Stimulated activated CD4-positive, alpha-beta T cell treated with anti-CD3 and anti-CD28 coated beads, Interleukin-2, amount 100 ng/mL, for 48 hours (primary cell): ENCODE data around the gene TRIM17.

Experiments
- DNase-seq, 2 donors: peaks; one replicate each; pipeline ENCODE4 v3.0.0-alpha.2; 2020

TRIM17 gene

DNA sequence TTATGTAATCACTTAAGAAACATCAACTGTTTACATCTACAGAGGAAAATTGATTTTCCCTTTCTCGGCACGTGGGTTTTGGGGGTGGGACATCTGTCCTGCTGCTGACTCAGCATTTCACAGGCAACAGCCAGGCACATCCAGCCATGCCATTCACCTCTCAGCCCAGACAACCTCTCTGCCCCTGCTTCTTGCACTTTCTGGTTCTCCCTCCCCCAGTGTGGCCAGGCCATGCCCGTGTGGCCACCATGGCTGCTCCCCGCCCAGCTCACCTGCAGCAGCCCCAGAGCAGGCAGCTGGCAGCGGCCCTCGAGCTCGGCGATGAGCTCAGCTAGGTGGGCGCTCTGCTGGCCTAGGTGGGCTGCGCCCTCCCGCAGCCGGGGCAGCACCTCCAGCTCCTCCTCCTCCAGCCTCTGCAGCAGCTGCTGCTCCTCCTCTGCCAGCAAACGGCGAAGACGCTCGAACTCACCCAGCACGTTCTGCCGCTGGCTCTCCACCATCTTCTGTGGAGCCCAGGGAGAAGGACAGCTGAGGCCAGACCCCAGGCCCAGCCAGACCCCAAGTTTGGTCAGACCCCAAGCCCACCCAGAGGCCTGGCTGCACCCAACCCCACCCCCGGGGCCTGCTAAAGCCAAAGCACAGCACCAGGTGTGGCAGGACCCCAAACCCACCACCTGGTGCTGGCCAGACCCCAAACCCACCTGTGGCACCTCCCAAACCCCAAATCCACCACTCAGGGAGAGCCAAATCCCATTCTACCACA, 15.8 kb downstream of the TRIM17 start:
- no peak for DNase-seq

DNA sequence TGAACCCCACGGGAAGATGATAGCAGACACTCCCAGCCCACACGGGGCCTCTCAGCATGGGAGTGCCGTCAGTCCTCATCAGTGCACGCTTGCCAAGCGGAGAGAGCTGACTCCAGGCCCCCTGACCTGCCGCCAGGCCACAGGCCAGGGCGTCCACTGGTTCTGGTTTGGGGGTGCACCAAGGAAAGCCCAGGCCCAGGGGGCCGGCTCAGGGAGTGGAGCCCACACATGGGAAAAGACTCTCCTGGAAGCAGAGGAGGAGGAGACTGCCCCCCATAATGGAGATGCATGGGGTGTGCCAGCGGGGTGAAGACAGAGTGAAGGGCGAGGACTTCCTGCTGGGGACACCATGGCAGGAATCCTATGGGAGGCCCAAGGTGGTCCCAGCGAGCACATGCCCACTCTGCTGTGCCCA, 16.4 kb downstream of the TRIM17 start:
- DNase-seq = no peak

DNA sequence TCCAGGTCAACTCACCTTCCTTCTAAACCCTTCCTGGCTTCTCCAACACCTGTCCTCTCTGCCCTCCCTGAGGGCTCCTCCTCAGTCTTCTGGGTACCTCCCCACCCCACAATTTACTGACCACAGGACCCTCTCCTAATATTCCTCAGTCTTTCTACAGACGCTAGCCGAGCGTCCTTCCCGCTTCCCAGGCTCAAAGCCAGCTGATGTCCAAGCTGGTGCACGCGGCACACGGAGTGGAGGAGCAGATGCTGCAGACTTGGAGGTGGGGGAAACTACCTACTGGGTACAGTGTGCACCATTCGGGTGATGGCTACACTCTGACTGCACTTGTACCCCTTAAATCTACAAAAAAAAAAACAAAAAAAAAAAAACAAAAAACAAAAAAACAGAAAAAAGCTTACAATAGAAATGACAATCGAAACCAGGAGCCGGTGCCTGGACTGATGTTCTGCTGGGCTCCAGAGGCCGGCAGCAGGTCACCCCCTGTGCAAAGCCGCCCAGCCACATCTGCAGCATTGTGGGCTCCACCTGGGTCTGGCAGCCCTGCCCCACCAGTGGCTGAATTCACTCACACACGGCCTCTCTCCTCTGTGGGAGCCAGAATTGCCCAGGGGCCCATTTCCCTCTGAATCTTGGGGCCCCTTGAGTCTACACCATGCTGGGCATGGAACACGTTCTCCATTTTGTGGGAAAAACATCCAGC, 17.0 kb downstream of the TRIM17 start:
- no peak for DNase-seq

DNA sequence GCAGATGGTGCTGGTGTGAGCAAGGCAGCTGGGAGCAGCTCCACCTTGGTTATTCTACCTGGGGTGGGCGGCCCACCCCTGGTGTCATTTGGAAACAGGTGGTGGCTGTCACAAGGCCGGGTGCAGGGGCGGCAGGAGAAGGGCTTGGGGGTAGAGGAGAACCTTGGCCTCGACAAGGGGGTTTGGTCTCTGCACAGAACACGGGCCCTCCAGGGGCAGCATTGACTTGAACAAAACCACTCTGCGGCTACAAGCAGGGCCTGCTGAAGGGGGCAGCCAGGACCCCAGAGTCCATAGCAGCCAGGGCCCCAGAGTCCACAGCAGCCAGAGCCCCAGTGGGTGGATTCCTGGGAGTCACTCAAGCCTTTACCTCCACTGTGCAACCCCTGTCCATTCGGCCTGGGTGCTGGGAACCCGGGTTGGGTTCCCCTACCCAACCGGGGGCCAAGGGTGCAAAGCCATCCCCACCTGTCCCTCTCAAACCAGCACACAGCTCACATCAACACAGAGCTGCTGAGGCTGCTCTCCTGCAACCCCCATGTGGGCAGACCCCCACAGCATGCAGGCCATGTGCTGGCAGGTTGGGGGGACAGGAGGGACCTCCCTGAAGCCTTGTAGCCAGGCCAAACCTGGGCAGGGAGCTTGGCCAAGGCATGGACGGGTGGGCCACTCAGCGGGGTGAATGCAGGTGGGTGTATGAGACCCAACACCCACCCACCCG, 17.8 kb downstream of the TRIM17 start:
- DNase-seq = no peak

DNA sequence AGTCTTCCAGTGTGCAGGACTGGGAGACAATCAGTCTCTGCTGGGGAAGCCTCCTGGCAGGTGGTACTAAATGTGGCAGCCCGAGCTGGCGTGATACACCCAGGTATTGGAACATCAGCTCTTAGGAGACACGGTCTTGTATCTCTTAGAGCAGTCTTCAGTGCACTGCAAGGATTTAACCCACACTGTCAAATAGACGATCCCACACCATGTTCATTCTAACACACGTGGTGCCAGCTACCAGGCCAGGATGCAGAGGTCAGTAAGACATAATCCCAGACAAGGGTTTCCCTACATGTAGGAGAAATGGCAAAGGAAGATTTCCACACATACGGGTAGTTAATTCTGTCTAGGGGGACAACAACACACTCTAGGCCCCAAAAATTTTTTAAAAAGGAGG, 18.7 kb downstream of the TRIM17 start:
- DNase-seq = no peak

DNA sequence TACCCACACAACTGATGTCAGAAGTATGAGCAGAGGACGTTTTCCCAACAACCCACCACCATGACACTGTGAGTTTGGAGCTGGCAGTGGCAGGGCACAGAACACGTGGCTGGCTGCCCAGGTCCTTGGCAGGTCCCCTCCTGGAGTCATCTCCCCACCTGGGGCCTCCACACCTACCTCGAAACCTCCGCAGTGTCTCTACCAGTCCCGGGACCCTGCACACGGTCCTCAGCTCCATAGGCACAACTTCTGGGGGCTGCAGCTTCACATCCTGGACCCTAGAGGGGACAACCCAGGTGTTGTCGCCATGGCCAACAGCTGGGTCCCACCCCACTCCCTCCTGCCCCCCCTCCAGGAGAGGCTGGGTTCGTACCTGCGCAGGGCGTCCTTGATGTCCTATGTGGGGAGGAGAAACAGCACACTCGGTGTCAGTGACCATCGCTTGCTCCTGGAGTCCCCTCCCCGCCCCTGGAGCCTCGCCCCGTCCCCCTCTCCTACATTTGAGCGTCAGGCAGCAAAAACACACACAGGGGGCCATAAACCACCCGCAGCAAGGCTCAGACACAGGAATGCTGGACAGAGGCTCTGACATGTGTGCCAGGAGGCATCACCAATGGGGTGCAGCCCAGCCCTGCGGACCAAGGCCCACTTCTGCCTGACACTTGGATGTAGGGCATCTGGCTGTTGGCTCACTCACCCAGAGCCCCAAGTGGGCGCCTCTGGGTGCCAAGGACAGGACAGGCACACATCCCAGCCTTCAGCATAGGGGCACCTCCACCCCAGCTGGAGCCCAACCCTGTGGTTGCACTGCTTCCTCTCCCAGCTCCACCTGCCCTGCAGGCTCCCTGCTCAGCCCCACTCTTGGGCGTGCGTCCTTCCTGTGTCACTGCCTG, 19.6 kb downstream of the TRIM17 start:
- DNase-seq = no peak

DNA sequence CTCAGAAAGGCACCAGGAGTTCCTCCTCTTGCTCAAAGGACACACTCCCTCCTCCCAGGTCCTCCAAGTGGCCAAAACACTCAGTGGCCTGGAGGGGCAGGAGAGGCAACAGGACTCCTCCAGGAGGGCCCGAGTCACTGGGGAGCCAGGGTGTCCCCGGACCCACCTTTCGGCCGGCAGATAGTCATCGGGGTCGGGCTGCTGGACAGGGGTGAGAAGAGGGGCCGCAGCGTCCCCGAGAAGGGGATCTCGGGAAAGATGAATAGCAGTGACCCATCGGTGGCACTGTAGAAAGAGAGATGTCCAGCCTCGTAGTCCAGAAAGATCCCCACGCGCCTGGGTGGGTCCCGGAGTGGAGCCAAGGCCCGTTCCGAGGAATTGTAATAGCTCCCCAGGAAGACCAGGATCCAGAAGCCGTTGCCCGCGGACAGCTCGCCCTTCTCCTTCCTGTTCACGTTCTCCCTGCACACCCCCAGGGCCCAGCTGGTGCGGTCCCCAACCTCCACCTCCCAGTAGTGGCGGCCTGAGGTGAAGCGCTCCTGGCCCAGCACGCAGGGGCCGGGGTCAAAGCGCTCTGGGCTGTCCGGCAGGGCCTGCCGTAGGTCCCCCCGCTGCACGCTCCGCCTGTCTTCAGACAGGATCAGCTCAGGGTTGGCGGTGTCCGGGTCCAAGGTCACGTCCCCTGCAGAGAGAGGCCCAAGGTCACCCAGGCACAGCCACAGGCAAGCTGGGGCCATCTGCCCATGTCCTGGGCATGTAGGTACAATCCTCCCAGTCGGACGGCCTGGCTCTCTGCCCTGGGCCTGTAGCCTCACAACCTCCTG, 21.9 kb downstream of the TRIM17 start:
- no peak for DNase-seq

DNA sequence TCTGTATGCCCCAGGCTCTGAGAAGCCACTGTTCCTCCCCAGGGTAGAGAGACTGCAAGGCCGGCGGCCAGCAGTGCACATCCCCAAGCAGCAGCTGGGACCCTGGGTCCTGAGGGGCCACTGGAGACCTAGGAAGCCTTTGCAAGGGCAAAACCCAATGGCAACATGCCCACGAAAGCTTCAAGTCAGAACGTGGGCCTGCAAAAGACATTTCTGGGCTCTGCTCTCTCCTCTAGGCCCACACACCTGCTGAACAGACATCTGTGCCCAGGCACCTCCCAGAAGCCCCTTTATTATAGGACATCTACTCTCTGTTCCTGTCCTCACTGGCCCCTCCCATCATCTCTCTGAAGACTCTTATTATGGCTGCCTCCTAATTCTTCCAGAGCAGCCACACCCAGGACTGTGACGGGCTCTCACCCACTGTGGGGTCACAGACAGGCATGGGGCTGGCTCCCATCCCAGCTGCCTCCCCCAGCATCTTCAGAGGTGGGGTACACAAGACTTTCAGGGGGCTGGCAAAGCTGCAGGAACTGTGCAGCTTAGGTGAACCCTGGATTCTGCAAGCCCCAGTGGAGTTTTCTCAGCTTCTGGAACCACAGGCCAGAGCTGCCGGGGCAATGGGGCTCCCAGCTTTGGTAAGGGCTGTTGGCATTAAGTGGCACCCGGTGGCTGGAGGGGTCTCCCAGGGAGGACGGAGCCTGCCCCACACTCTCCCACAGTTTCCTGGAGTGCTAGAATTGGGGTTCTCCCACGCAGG, 22.7 kb downstream of the TRIM17 start:
- no peak for DNase-seq

DNA sequence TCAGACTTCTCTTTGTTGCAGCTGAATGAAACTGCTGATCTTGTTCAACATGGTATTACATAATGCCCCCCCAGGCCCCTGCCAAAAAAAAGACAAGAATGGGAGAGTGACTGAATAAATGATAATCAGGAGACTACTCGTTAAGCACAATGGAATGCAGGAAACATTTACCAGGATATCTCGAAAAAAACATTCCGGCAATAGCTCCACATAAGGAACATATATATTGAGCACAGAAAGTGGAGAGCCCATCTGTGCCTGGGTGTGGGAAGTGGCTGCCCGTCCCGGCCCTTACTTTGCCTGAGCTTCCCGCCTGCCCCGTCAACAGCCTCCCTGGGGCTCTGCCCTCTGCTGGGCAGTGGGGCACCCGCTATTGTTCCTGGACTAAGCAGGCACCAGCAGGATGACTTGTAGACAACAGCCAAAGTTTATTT, 23.4 kb downstream of the TRIM17 start:
- no peak for DNase-seq

DNA sequence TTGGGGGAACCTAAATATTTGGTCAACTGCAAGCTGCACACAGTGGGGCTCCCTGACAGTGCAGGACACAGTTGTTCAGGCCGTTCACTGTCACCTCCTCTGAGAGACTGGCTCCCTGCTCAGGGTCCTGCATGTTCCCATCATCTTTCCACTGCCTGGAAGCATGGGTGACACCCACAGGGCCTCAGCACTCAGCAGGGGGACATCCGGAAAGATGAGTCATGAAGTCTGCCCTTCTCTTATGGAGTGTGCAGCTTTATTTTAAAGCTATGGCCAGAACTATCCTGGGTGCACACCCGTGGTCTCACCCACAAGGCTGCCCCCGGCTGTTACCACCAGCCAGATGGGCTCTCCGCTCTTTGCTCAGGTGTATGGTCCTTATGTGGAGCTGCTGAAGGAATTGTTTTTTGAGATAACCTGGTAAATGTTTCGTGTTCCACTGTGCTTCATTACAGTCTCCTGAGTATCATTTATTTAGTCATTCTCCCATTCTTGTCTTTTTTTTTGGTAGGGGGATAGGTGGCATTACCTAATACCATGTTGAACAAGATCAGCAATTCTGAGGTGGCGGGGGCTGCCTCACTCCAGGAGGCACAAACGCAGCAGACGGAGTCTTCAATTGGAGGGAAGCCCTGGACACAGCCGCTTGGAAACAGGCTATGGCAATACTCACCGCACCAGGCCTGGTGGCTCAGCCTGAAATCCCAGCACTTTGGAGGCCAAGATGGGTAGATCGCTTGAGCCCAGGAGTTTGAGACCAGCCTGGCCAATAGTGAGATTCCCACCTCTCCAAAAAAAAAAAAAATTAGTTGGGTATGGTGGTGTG, 24.3 kb downstream of the TRIM17 start:
- no peak for DNase-seq

DNA sequence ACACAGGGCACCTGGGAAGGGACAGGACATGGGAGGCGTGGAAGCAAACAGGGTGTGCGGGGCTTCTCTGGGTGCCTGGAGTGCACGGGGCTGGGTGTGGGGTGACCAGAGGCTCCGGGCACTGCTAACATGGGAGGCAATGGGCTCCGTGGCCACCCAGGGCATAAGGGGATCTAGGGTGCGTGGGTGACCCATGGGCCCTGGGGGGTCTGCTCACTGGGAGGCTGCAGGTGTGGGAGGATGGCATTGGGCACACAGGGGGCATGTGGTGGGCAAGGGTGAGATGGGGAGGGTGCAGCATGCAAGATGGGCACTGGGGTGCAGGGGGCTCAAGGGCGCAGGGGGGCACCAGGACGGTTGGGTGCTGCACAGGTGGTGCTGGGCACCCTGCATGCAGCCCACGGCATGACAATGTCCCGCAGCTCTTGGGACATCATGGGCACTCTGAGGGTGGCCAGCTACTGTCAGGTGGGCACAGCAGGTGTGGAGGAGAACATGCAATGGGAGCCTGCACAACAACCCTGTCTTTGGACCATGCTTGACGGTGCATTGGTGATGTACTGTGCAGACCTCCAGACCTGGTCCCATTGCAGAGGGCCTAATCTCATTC, 25.1 kb downstream of the TRIM17 start:
- no peak for DNase-seq

DNA sequence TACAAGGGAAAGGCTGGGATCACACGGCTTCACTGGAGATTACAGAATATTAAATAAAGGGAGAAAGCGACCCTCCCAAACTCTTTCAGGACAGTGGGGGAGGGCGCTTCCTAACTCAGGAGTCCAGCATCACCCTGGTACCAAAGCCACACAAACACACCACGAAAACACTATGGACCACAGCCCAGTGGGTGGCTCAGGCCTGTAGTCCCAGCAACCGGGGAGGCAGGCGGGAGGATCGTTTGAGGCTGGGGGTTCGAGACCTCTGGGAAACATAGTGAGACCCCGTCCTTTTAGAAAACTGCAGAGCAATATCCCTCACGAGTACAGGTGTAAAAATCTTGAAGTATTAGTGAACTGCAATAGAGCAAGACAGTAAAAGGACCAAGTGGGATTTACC, 26.0 kb downstream of the TRIM17 start:
- no peak for DNase-seq

DNA sequence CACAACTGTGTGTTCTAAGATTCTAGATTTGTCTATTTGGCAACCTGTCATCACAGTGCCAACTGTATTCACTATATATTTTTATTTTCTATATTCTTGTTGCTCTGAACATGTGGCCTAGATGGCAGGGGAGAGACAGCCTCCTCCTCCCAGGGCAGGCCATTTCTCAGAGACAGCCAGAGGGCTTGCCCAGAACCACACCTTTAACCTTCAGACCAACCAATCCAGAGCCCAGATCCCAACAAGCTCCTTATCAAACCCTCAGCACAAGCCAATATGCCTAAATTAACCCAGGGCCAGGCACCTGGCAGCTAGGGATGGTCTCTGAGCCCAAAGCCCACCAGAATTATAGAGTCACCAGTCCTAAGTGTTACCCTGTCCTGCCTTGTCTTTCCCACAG, 29.3 kb downstream of the TRIM17 start:
- DNase-seq = no peak

DNA sequence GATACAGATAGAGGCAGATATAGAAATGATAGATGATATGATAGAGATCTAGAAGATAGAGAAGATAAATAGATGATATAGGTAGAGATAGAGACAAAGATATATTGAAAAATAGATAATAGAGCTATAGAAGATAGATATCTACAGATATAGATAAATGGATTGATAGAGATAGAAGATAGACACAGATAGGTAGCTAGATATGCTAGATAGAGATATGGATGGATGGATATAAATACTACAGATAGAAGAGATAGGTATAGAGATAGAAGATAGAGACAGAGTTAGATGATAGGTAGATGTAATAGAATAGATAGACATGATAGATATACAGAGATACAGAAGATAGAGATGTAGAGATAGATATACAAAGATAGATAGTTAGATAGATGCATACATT, 31.4 kb downstream of the TRIM17 start:
- DNase-seq = no peak

DNA sequence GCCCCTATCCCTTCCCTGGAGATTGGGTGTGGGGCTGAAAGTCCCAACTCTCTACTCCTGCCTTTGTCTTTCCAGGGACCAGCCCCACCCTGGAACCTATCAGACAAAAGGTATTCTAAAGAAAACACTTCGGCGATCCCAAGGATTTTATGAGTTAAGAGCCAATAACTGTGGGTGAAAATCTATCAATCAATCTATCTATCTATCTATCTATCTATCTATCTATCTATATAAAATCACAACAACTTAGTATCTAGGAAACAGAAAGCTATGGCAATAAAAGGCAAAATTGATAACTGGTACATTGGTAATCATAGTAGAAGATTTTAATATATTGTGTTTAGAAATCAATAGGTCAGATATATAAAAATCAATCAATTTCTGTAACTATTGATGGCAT, 32.9 kb downstream of the TRIM17 start:
- DNase-seq = no peak

DNA sequence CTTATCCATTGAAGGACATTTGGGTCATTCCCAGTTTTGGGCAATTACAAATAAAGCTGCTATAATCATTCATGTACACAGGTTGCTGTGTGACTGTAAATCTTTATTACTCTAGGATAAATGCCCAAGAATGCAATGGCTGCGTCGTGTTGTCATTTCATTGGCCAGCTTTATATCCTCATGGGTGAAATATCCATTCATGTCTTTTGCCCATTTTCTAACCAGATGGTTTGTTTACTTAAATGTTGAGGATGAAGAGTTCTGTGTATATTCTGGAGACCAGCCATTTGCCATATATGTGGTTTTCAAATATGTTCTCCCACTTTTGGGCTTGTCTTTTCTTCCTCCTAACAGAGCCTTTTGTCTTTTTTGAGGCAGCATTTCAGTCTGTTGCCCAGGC, 35.3 kb downstream of the TRIM17 start:
- no peak for DNase-seq

DNA sequence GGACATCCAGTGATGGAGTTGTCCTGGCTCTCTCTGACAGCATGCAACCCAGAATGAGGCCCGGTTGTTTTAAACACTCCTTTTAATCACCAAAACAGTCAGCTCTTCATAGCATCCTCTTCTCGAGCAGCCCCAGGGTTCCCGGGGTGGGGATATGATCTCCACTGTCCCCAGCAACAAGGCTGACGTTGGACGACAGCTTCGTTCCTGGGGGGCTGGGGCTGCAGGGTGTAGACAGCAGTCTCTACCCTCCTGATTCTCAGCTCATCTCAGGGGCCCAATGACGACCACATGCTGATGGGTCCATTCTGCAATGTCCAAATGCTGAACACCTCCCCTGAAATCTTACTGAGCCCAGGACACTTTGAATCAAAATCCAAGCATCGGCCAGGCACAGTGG, 37.0 kb downstream of the TRIM17 start:
- no peak for DNase-seq

DNA sequence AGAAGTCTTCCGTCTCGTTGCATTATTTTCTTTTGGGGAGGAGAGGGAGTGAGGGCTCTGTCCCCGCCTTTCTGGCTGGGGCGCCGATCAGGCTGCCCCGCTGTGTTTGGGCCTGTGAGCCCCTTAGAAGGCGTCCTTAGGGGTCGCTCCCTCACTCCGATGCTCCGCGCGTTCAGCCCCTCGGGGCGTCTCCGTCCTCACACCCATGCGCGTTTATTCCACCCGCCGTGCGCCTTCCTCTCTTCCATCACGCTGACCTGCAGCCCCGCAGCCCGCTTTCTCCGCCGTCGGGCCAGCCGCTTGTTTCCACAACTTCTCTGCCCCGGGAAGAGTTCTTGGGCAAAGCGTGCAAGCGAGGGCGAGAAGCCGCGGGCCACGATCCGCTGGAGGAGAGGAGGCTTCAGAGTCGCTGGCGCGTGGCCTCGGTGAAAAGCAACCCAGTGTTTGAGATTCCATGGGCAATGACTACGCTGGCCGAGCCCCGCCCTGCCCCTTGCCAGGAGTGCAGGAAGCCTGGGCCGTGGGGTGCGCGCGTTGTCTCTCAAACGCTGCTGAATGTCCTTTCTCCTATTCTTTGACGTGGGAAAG, 37.7 kb downstream of the TRIM17 start:
- no peak for DNase-seq

DNA sequence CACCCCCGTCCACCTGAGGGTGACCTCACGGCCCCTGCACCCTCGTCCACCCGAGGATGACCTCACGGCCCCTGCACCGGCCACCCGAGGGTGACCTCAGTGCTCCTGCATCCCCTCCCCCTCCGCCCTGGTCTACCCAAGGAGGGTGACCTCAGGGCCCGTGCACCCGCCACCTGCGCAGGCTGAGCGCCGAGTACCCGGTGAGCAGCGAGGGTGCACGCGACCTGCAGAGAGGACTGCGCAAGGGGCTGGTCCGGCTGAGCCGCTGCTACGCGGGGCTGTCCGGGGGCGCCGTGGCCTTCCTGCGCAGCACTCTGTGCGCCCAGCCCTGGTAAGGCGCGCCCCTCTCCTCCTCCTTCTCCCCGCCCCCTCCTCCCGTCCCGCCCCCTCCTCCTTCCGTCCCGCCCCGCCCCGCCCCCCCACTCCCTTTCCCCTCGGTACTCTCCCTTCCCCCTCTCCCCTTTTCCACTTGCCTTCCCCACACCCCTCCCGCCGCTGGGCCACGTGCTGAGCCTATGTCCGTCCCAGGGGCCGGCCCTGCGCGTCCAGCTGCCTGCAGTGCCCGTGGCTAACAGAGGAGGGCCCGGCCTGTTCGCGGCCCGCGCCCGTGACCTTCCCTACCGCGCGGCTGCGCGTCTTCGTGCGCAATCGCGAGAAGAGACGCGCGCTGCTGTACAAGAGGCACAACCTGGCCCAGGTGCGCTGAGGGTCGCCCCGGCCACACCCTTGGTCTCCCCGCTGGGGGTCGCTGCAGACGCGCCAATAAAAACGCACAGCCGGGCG, 38.4 kb downstream of the TRIM17 start:
- peak; percentile 54 to 72 for DNase-seq
